MCF 10A (cell line): ENCODE data around the gene CCDC88C. TPM values are rescaled to one million over a fixed set of nuclear protein-coding genes. Genes with fewer than 3 reads are reported as not detected.

ENCODE experiments used
- BruUV-seq: library from RNA; stranded (reverse); fragments of 400-500 nt; replicated peaks from 2 replicates; lab custom pipeline; 2021; lab: Mats Ljungman, UMichigan
- CTCF ChIA-PET: fragments of 300-600 bp; sonication (Branson Sonifier 250); formaldehyde crosslinking; extraction: SDS; loops from one replicate; lab custom pipeline; 2021; ENCODE audit warnings: antibody characterized with exemption, inconsistent platforms; lab: Yijun Ruan, JAX
- POLR2A ChIA-PET: fragments of 300-600, 350-650 bp; sonication (Branson Sonifier 250); formaldehyde crosslinking; extraction: SDS; loops from one replicate; lab custom pipeline; 2020; ENCODE audit warnings: antibody characterized with exemption, inconsistent platforms; lab: Yijun Ruan, JAX
- DNase-seq: peaks from one replicate; pipeline ENCODE4 v3.0.0-alpha.2; 2018; ENCODE audit not compliant: unreplicated experiment
- H3K27ac Mint-ChIP-seq: one replicate; pipeline ENCODE4 v1.8.0; 2022; ENCODE audit warnings: mild to moderate bottlenecking, low read depth, mixed read lengths; ENCODE audit not compliant: unreplicated experiment
- H3K27me3 Mint-ChIP-seq: one replicate; pipeline ENCODE4 v1.8.0; 2022; ENCODE audit warnings: mixed read lengths; ENCODE audit not compliant: insufficient read depth, unreplicated experiment
- H3K36me3 Mint-ChIP-seq: one replicate; pipeline ENCODE4 v1.8.0; 2022; ENCODE audit warnings: mild to moderate bottlenecking, moderate library complexity, mixed read lengths; ENCODE audit not compliant: insufficient read depth, unreplicated experiment
- H3K4me1 Mint-ChIP-seq: one replicate; pipeline ENCODE4 v1.8.0; 2022; ENCODE audit warnings: mixed read lengths; ENCODE audit not compliant: insufficient read depth, unreplicated experiment
- H3K4me3 Mint-ChIP-seq: one replicate; pipeline ENCODE4 v1.8.0; 2022; ENCODE audit warnings: mild to moderate bottlenecking, moderate library complexity, mixed read lengths; ENCODE audit not compliant: unreplicated experiment
- H3K9me3 Mint-ChIP-seq: one replicate; pipeline ENCODE4 v1.8.0; 2022; ENCODE audit warnings: mixed read lengths; ENCODE audit not compliant: unreplicated experiment
- intact Hi-C: fragments of 100-400 bp; cut with micrococcal nuclease; formaldehyde crosslinking; loops from 2 replicates; pipeline ENCODE4 v1.14.1; 2022
- total RNA-seq: library from RNA; stranded (reverse); gene quantifications from 2 replicates; pipeline ENCODE4 v1.2.3, GENCODE V29; 2022
- TF ChIP-seq, protein P1 (sequence below): fragments of 200-600 bp; IDR thresholded peaks from one replicate; pipeline ENCODE4 v1.8.0; 2022; ENCODE audit warnings: antibody characterized with exemption, mild to moderate bottlenecking; ENCODE audit not compliant: unreplicated experiment

CCDC88C gene
- total RNA-seq, 1 experiment from 2014 or later = 19.7 TPM

DNA sequence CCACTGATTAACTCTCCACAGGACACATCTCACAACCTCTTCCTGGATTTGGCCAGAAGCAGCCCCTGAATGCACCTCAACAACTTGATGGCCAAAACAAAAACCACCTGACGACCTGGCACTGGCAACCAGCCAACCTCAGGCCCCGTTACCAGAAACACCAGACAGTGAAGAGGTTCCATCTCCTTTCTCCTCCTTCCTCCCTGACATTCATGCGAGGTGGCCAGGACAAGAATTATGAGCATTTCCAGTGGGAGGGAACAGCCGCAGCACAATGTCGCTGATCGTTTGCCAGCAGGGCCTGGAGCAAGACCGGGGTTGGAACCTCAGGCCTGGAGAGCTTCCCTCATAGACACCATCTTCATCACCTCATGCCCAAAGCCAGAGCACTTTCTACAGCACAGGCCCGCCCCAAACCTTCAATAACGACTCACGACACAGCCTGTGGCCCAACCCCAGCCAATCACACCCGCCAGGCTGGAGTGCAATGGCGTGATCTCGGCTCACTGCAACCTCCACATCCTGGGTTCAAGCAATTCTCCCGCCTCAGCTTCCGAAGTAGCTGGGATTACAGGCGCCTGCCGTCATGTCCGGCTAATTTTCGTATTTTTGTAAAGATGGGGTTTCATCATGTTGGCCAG, 48.7 kb downstream of the CCDC88C start:
- ChIA-PET POLR2A (interaction anchor here (1.1 to 2.2 kb wide), 5 partner anchors 7 to 47 kb away, joined by 6 to 32 read pairs (median 6); no protein-coding TSS in a partner anchor), CTCF (interaction anchor here (0.7 to 2.3 kb wide), 3 partner anchors 47 to 56 kb away, joined by 3 to 10 read pairs (median 4); no protein-coding TSS in a partner anchor)
- Mint-ChIP-seq H3K4me1 (peaks cover 38% of the 10 kb centered on the region), H3K36me3 (peaks cover under 1% of the 10 kb centered on the region), H3K4me3 (no peak overlapping the region), H3K27ac (no peak overlapping the region), H3K27me3 (no peaks in the 10 kb centered on the region), H3K9me3 (no peaks in the 10 kb centered on the region)
- no TSS peak for BruUV-seq
- DNase-seq = no peak
- intact Hi-C loops = no loop called here
- TF ChIP-seq, protein P1, sequence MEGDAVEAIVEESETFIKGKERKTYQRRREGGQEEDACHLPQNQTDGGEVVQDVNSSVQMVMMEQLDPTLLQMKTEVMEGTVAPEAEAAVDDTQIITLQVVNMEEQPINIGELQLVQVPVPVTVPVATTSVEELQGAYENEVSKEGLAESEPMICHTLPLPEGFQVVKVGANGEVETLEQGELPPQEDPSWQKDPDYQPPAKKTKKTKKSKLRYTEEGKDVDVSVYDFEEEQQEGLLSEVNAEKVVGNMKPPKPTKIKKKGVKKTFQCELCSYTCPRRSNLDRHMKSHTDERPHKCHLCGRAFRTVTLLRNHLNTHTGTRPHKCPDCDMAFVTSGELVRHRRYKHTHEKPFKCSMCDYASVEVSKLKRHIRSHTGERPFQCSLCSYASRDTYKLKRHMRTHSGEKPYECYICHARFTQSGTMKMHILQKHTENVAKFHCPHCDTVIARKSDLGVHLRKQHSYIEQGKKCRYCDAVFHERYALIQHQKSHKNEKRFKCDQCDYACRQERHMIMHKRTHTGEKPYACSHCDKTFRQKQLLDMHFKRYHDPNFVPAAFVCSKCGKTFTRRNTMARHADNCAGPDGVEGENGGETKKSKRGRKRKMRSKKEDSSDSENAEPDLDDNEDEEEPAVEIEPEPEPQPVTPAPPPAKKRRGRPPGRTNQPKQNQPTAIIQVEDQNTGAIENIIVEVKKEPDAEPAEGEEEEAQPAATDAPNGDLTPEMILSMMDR = no peak

DNA sequence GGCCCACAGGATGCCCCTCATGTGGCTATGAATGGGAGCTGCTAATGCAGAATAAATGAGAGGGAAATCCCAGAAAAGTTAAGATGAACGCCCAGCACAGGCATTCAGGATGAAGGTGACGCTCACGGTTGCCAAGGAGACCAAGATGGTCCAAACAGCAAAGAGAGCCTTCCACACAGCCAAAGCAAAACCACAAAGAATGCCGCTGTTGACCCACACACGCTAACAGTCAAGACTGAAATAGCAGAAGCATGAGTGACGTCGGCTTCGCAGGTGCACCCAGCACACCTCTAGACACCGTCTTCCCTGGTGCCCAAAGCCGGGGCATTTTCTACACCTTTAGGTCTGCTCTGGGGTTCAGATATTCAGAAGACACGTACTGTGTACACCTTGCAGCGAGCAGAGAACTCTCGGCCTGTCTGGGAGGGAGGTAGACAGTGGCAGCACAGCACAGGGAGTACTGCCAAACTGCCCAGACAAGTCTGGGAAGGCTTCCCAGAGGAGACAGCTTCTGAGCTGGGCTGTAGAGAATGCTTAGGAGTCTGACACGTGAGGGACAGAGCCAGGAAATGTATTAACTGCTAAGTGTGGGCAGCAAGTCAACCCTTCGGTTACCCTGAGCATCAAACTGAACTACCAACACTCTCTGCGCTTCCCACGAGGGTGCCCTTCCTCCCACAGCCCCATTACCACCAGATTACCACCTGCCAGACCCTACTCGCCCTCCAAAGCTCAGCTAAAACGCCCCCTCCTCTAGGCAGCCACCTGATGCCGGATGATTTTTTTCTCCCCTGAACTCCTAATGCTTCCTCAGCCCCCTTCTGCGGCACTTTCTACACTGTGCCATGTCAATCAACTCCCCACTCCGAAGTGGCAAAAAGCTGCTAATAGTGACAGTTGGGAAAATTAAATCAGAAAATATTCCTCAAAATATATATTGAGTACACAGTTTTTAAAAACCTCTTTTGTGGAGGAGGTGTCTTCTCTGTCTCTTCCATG, 50.1 kb downstream of the CCDC88C start:
- intact Hi-C loops = no loop called here
- BruUV-seq = no TSS peak
- H3K4me3 Mint-ChIP-seq = peak overlapping the region; percentile 56
- ChIA-PET POLR2A (interaction anchor here (1.0 to 1.9 kb wide), 3 partner anchors 13 to 49 kb away, joined by 3 to 7 read pairs (median 6); no protein-coding TSS in a partner anchor), CTCF (interaction anchor here (0.5 to 1.1 kb wide), 3 partner anchors 46 to 281 kb away, joined by 3 to 4 read pairs (median 3); no protein-coding TSS in a partner anchor)
- peaks cover 27% of the 10 kb centered on the region for H3K4me1 Mint-ChIP-seq
- peak; percentile 88 for DNase-seq
- peak overlapping the region; percentile 99 for H3K27ac Mint-ChIP-seq
- no peaks in the 10 kb centered on the region for H3K36me3 Mint-ChIP-seq
- TF ChIP-seq, protein P1 = no peak
- H3K27me3 Mint-ChIP-seq = no peaks in the 10 kb centered on the region
- H3K9me3 Mint-ChIP-seq = no peaks in the 10 kb centered on the region

DNA sequence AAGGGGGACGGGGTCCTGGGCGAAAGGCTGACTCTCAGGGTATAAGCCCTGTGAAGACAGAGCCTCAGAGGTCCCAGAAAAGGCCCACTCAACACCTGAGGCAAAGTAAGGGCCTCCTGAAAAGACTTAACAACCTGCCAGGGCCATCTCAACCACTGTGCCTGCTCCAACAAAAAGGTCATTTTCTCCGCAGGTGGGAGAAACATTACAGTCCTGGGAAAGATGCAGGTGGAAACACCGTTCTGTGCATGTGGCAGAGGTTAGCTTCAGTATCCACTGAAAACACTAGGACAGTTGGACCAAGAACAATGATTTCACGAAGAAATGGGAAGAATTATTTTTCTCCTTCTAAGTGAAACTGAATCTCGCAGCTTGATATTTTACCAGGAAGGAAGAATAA, 50.9 kb downstream of the CCDC88C start:
- DNase-seq = no peak
- TF ChIP-seq, protein P1 = no peak
- no TSS peak for BruUV-seq
- ChIA-PET POLR2A (interaction anchor here (1.9 kb wide), 1 partner anchor 49 kb away, joined by 7 read pairs; no protein-coding TSS in a partner anchor), CTCF (no interaction called here)
- peaks cover 28% of the 10 kb centered on the region for H3K4me1 Mint-ChIP-seq
- H3K4me3 Mint-ChIP-seq = peak overlapping the region; percentile 56
- H3K9me3 Mint-ChIP-seq = no peaks in the 10 kb centered on the region
- intact Hi-C loops = no loop called here
- peak overlapping the region; percentile 99 for H3K27ac Mint-ChIP-seq
- no peaks in the 10 kb centered on the region for H3K27me3 Mint-ChIP-seq
- no peaks in the 10 kb centered on the region for H3K36me3 Mint-ChIP-seq

DNA sequence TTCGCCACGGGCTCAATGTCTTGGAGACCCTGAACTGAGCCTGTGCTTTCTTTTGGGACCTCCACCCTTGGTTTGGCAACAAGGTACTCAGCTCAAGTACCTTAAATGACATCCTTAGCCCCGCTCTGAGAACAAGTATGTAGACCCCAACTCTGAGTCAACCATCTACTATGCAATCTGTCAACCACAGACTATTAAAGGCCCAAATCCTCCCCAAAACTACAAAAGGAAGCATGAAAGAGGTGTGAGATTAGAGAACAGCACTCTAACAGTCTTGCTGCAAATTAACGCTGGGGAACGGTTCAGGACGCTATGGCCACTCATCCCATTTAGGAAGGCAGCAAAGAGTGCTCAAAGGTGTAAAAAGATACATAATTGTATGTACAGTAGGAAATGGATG, 52.1 kb downstream of the CCDC88C start:
- Mint-ChIP-seq H3K9me3 (no peaks in the 10 kb centered on the region), H3K4me1 (peaks cover 37% of the 10 kb centered on the region), H3K4me3 (no peak overlapping the region), H3K36me3 (no peaks in the 10 kb centered on the region), H3K27ac (no peak overlapping the region), H3K27me3 (no peaks in the 10 kb centered on the region)
- no peak for DNase-seq
- ChIA-PET CTCF (no interaction called here), POLR2A (no interaction called here)
- BruUV-seq = no TSS peak
- intact Hi-C loops = no loop called here
- TF ChIP-seq, protein P1 = no peak
